Activated T-helper 9 cell treated with anti-CD3 and anti-CD28 coated beads, Interleukin-2, amount 50 U/mL, for 16 hours (primary cell): ENCODE measurements around the gene FAHD2A.
"Not testable (repeated sequence)": the region's sequence is repeated elsewhere in the genome, so short reads cannot be mapped to it uniquely, and the experiment has no call there.

ENCODE experiments used
- DNase-seq: peaks from one replicate; pipeline ENCODE4 v3.0.0-alpha.2; 2020; ENCODE audit warnings: low read depth

The FAHD2A gene

GRCh38 chr2:95390881-95391321 lies 11.6 kb upstream of the FAHD2A start:
- no peak for DNase-seq

- DNase-seq, result no peak
Measured at GRCh38 chr2:95391641-95392310, 10.7 kb upstream of the FAHD2A start.

GRCh38 chr2:95392320-95392719 lies 10.2 kb upstream of the FAHD2A start:
- DNase-seq, result no peak

GRCh38 chr2:95392730-95393455 lies 9.6 kb upstream of the FAHD2A start:
- DNase-seq, result no peak

- no peak for DNase-seq
Measured at GRCh38 chr2:95393901-95394300, 8.6 kb upstream of the FAHD2A start.

GRCh38 chr2:95399061-95399460 lies 3.4 kb upstream of the FAHD2A start:
- no peak for DNase-seq

- no peak for DNase-seq
Measured at GRCh38 chr2:95401480-95401879, 1.0 kb upstream of the FAHD2A start.

- not testable (repeated sequence) for DNase-seq
Measured at GRCh38 chr2:95402004-95402369, 521 bp upstream of the FAHD2A start.

- DNase-seq, result not testable (repeated sequence)
Measured at GRCh38 chr2:95403204-95403721, 755 bp downstream of the FAHD2A start.

- not testable (repeated sequence) for DNase-seq
Measured at GRCh38 chr2:95403824-95404223, 1.3 kb downstream of the FAHD2A start.

GRCh38 chr2:95404676-95405075 lies 2.2 kb downstream of the FAHD2A start:
- not testable (repeated sequence) for DNase-seq

- not testable (repeated sequence) for DNase-seq
Measured at GRCh38 chr2:95411239-95411638, 8.7 kb downstream of the FAHD2A start.

- DNase-seq, result peak; percentile 31
Measured at GRCh38 chr2:95414015-95414594, 11.6 kb downstream of the FAHD2A start.

GRCh38 chr2:95415138-95415537 lies 12.6 kb downstream of the FAHD2A start:
- DNase-seq, result not testable (repeated sequence)

GRCh38 chr2:95415561-95415960 lies 13.1 kb downstream of the FAHD2A start:
- not testable (repeated sequence) for DNase-seq

- not testable (repeated sequence) for DNase-seq
Measured at GRCh38 chr2:95427196-95427867, 24.8 kb downstream of the FAHD2A start.

GRCh38 chr2:95429748-95430467 lies 27.4 kb downstream of the FAHD2A start:
- DNase-seq, result not testable (repeated sequence)

GRCh38 chr2:95433373-95433772 lies 30.9 kb downstream of the FAHD2A start:
- not testable (repeated sequence) for DNase-seq

- not testable (repeated sequence) for DNase-seq
Measured at GRCh38 chr2:95433973-95434372, 31.5 kb downstream of the FAHD2A start.

- DNase-seq, result not testable (repeated sequence)
Measured at GRCh38 chr2:95434507-95435076, 32.1 kb downstream of the FAHD2A start.
